ENCODE data around the gene CAMK1D. TPM values are rescaled to one million over a fixed set of nuclear protein-coding genes. Genes with fewer than 3 reads are reported as not detected.

The CAMK1D gene
- polyA plus RNA-seq, 2 of the 4 experiments (the other 2 are of a cell fraction) = 6.6 to 12.5 TPM

- Histone ChIP-seq H3K4me1 (peaks cover 52% of the 10 kb centered on the region), H3K4me2 (peak overlapping the region; percentile 88), H3K9me3 (no peaks in the 10 kb centered on the region), H3K27ac (peak overlapping the region; percentile 91 to 93), H3K4me3 (peak overlapping the region; percentile 12; the same call in 1 of the 3 replicates)
- ATAC-seq (peak in 1 of 2 experiments; percentile 9; a peak in 3 of 6 replicates), DNase-seq (ENCODE audit: low read depth in 1 of 2, low spot score in 1 of 2) (peak in 1 of 2 experiments; percentile 62), FAIRE-seq (no peak)
- POLR2A ChIA-PET = interaction anchor here (1.4 kb wide), 1 partner anchor 67 kb away, joined by 3 read pairs; no protein-coding TSS in a partner anchor
- TF ChIP-seq MAZ (IDR thresholded peaks at IDR 0.05; ENCODE audit: borderline replicate concordance, low read depth, low read length) (no peak), EHF (CRISPR knock-in tag; IDR thresholded peaks at IDR 0.05) (no peak), CEBPB (IDR thresholded peaks at IDR 0.05) (peak; percentile 47 to 82; a peak in 3 of 4 replicates), ESRRA (IDR thresholded peaks at IDR 0.05; ENCODE audit: borderline replicate concordance, low read length) (no peak)
- TF ChIP-seq, protein P1, sequence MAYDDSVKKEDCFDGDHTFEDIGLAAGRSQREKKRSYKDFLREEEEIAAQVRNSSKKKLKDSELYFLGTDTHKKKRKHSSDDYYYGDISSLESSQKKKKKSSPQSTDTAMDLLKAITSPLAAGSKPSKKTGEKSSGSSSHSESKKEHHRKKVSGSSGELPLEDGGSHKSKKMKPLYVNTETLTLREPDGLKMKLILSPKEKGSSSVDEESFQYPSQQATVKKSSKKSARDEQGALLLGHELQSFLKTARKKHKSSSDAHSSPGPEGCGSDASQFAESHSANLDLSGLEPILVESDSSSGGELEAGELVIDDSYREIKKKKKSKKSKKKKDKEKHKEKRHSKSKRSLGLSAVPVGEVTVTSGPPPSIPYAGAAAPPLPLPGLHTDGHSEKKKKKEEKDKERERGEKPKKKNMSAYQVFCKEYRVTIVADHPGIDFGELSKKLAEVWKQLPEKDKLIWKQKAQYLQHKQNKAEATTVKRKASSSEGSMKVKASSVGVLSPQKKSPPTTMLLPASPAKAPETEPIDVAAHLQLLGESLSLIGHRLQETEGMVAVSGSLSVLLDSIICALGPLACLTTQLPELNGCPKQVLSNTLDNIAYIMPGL (CRISPR knock-in tag; IDR thresholded peaks at IDR 0.05; ENCODE audit: borderline replicate concordance) = no peak
- WGBS (ENCODE audit: missing lambda C conversion rate) = 49% methylated on average over 11 of the region's 11 CpGs
- CTCF ChIA-PET = interaction anchor here (0.6 to 2.6 kb wide), 8 partner anchors 10 to 379 kb away, joined by 3 to 11 read pairs (median 8); no protein-coding TSS in a partner anchor
Observed at GRCh38 chr10:12332572-12333379, 16.6 kb upstream of the CAMK1D start.

- H3K4me1 ChIP-seq = peaks cover 45% of the 10 kb centered on the region
- FAIRE-seq = peak; percentile 81
- DNase-seq (ENCODE audit: low read depth in 1 of 2, low spot score in 1 of 2) = peak; percentile 98
- 1% methylated on average over 15 of the region's 15 CpGs for WGBS (ENCODE audit: missing lambda C conversion rate)
- H3K4me3 ChIP-seq = peak overlapping the region; percentile 12; the same call in 1 of the 3 replicates
- ATAC-seq = peak; percentile 98 to 99
- ChIA-PET POLR2A (interaction anchor here (0.5 to 1.4 kb wide), 4 partner anchors 11 to 68 kb away, joined by 3 to 5 read pairs (median 4); no protein-coding TSS in a partner anchor), CTCF (interaction anchor here (0.7 to 2.6 kb wide), 8 partner anchors 10 to 379 kb away, joined by 3 to 11 read pairs (median 8); no protein-coding TSS in a partner anchor)
- peak overlapping the region; percentile 88 for H3K4me2 ChIP-seq
- H3K27ac ChIP-seq = peak overlapping the region; percentile 91 to 93
- H3K9me3 ChIP-seq = no peaks in the 10 kb centered on the region
- TF ChIP-seq ZNF302 (CRISPR knock-in tag; IDR thresholded peaks at IDR 0.05) = no peak
- TF ChIP-seq MAX (IDR thresholded peaks at IDR 0.05) = peak; percentile 78
- TF ChIP-seq JUN (IDR thresholded peaks at IDR 0.05) = peak; percentile 87 to 97; a peak in 4 of 5 replicates
- TF ChIP-seq ZC3H11A (IDR thresholded peaks at IDR 0.05) = no peak
- no peak for TF ChIP-seq HEYL (CRISPR knock-in tag; IDR thresholded peaks at IDR 0.05)
- TF ChIP-seq EHF (CRISPR knock-in tag; IDR thresholded peaks at IDR 0.05) = no peak
- TF ChIP-seq BHLHE40 (IDR thresholded peaks at IDR 0.05; ENCODE audit: low read depth, low read length) = no peak
- peak; percentile 95 for TF ChIP-seq JUNB (IDR thresholded peaks at IDR 0.05)
- no peak for TF ChIP-seq CBX8 (IDR thresholded peaks at IDR 0.05)
- TF ChIP-seq NPAS2 (CRISPR knock-in tag; IDR thresholded peaks at IDR 0.05; ENCODE audit: borderline replicate concordance) = no peak
- TF ChIP-seq RNF2 (IDR thresholded peaks at IDR 0.05; ENCODE audit: borderline replicate concordance, low read depth) = no peak
- TF ChIP-seq CHD2 (IDR thresholded peaks at IDR 0.05; ENCODE audit: low read length, partially characterized antibody) = no peak
- no peak for TF ChIP-seq POLR2AphosphoS2 (conservative IDR thresholded peaks at IDR 0.05; ENCODE audit: low read length)
- TF ChIP-seq, protein P2, sequence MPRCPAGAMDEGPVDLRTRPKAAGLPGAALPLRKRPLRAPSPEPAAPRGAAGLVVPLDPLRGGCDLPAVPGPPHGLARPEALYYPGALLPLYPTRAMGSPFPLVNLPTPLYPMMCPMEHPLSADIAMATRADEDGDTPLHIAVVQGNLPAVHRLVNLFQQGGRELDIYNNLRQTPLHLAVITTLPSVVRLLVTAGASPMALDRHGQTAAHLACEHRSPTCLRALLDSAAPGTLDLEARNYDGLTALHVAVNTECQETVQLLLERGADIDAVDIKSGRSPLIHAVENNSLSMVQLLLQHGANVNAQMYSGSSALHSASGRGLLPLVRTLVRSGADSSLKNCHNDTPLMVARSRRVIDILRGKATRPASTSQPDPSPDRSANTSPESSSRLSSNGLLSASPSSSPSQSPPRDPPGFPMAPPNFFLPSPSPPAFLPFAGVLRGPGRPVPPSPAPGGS (IDR thresholded peaks at IDR 0.05) = peak; percentile 88; the same call in 2 of the 3 replicates
- no peak for TF ChIP-seq PBX3 (IDR thresholded peaks at IDR 0.05)
- TF ChIP-seq, protein P3, sequence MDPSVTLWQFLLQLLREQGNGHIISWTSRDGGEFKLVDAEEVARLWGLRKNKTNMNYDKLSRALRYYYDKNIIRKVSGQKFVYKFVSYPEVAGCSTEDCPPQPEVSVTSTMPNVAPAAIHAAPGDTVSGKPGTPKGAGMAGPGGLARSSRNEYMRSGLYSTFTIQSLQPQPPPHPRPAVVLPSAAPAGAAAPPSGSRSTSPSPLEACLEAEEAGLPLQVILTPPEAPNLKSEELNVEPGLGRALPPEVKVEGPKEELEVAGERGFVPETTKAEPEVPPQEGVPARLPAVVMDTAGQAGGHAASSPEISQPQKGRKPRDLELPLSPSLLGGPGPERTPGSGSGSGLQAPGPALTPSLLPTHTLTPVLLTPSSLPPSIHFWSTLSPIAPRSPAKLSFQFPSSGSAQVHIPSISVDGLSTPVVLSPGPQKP (IDR thresholded peaks at IDR 0.05; ENCODE audit: low read depth, low read length) = no peak
- TF ChIP-seq MAFK (IDR thresholded peaks at IDR 0.05; ENCODE audit: partially characterized antibody) = peak; percentile 80
- no peak for TF ChIP-seq HOXB13 (CRISPR knock-in tag; IDR thresholded peaks at IDR 0.05; ENCODE audit: low read depth)
- TF ChIP-seq PHF8 (IDR thresholded peaks at IDR 0.05; ENCODE audit: borderline replicate concordance, low read depth) = no peak
- TF ChIP-seq RAD21 (conservative IDR thresholded peaks at IDR 0.05 in 1 of 2, IDR thresholded peaks at IDR 0.05 in 1 of 2) = peak; percentile 2 to 57; a peak in 4 of 5 replicates
- no peak for TF ChIP-seq ZFP36 (IDR thresholded peaks at IDR 0.05; ENCODE audit: borderline replicate concordance, partially characterized antibody)
- peak; percentile 81 for TF ChIP-seq GATA3 (IDR thresholded peaks at IDR 0.05; ENCODE audit: borderline replicate concordance)
- TF ChIP-seq RFX5 (IDR thresholded peaks at IDR 0.05) = no peak
- TF ChIP-seq CEBPB (IDR thresholded peaks at IDR 0.05) = peak; percentile 81 to 83
- TF ChIP-seq FOSL2 (IDR thresholded peaks at IDR 0.05) = peak; percentile 90
- TF ChIP-seq FOSL2 (CRISPR knock-in tag; IDR thresholded peaks at IDR 0.05) = peak; percentile 97
Observed at GRCh38 chr10:12333380-12334185, 15.8 kb upstream of the CAMK1D start.
